ENCODE data around the gene NOS1AP. TPM values are rescaled to one million over a fixed set of nuclear protein-coding genes. Genes with fewer than 3 reads are reported as not detected.
"Not testable (repeated sequence)": the region's sequence is repeated elsewhere in the genome, so short reads cannot be mapped to it uniquely, and the experiment has no call there.

Gene NOS1AP
- total and polyA plus RNA-seq, 5 donors = 0.86 to 4.5 (median 4.1) TPM

GRCh38 chr1:162196387-162196786, 126.9 kb downstream of the NOS1AP start:
- WGBS = 79% methylated on average over 4 of the region's 4 CpGs
- DNase-seq = no peak
- H3K27ac ChIP-seq (ENCODE audit: low read length) = no peak overlapping the region
- no peaks in the 10 kb centered on the region for H3K27me3 ChIP-seq (ENCODE audit: control insufficient read depth, insufficient read depth)
- no peak overlapping the region for H3K4me3 ChIP-seq (ENCODE audit: low read length)
- no peak for ATAC-seq
- H3K4me1 ChIP-seq (ENCODE audit: control insufficient read depth, insufficient read depth, low read length) = peaks cover 14% of the 10 kb centered on the region
- H3K9me3 ChIP-seq (ENCODE audit: control insufficient read depth, low read length) = no peaks in the 10 kb centered on the region
- intact Hi-C loops (cut with DNase I) = no loop called here

GRCh38 chr1:162197041-162197531, 127.6 kb downstream of the NOS1AP start:
- intact Hi-C loops (cut with DNase I) = no loop called here
- no peak overlapping the region for H3K27ac ChIP-seq (ENCODE audit: low read length)
- no peaks in the 10 kb centered on the region for H3K9me3 ChIP-seq (ENCODE audit: control insufficient read depth, low read length)
- ATAC-seq = no peak
- no peaks in the 10 kb centered on the region for H3K27me3 ChIP-seq (ENCODE audit: control insufficient read depth, insufficient read depth)
- H3K4me1 ChIP-seq (ENCODE audit: control insufficient read depth, insufficient read depth, low read length) = peaks cover 11% of the 10 kb centered on the region
- WGBS = 84% methylated on average over 8 of the region's 8 CpGs
- no peak overlapping the region for H3K4me3 ChIP-seq (ENCODE audit: low read length)
- no peak for DNase-seq

DNA sequence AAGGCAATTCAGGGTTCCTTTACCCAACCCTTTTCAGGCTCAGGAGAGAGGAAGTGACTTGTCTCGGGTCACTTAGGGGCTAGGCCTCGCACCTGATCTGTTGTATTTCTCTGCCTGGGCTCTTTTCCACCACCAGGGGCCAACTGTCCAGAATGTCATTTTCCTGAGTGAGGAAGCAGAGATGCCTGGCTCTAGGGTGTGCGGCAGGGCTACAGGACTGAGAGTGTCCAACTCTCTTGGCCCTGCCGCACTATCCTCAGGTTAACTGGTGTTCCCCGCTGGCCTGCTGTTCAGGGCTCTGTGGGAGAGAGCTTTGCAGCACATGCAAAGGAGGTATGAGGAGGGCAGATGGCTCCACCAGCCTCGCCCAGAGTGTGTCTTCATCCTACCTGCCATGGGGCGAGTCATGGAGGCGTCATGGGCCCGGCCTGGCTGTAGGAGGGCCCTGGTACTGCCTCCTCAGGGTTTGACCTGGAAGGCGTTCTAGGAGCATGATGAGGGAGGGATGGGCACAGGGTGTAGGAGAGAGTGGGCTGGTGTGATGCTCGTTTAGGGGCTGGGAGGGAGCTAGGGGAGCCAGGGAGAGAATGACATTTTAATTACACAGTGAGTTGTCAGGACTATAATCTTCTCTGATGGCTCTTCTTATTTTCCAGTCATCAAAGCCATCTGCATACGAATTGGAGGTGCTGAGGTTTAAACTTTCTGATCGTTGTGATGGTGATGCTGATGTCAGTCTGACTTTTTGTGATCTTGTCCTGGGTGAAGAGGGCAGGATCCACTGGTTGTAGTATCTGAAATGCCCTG, 128.3 kb downstream of the NOS1AP start:
- intact Hi-C loops (cut with DNase I) = no loop called here
- WGBS = 84% methylated on average over 13 of the region's 13 CpGs
- no peak overlapping the region for H3K4me3 ChIP-seq (ENCODE audit: low read length)
- no peak for ATAC-seq
- no peaks in the 10 kb centered on the region for H3K9me3 ChIP-seq (ENCODE audit: control insufficient read depth, low read length)
- no peak overlapping the region for H3K27ac ChIP-seq (ENCODE audit: low read length)
- no peaks in the 10 kb centered on the region for H3K27me3 ChIP-seq (ENCODE audit: control insufficient read depth, insufficient read depth)
- DNase-seq = no peak
- peaks cover 8% of the 10 kb centered on the region for H3K4me1 ChIP-seq (ENCODE audit: control insufficient read depth, insufficient read depth, low read length)

DNA sequence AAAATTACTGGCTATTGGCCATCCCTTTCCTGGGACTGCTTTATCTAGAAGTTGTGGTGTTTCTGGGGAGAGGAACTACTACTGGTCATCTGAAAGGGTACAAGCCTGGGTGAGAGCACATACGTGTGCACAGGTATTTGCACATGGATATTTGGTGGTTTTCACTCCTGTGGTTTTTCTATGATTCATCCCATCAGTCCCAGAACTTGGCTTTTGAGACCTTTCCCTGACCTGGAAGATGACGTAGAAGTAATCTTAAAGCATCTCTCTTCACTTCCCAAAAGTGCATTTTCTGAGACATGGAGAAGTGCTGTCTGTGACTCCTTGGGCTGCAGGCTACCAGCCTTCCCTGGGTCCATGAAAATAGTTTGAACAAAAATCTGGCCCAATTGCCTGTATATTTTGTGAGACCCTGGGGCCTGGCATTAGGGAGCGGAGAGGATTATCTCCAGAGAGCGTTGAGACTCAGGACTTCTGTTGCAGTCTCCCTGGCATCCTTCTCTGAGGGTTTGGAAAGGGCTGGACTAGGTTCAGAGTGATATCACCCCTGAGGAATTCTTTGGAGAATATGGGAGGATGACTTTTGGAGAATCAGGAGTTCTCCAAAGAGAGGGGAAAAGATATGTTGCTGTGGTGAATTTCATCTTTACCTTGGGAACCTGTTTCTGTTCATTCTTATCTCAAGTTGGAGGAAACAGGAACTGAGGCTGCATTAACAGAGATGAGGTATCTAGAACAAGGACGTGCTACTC, 130.8 kb downstream of the NOS1AP start:
- no peak for ATAC-seq
- intact Hi-C loops (cut with DNase I) = no loop called here
- Histone ChIP-seq H3K9me3 (ENCODE audit: control insufficient read depth, low read length) (no peaks in the 10 kb centered on the region), H3K27me3 (ENCODE audit: control insufficient read depth, insufficient read depth) (no peaks in the 10 kb centered on the region), H3K27ac (ENCODE audit: low read length) (no peak overlapping the region), H3K4me3 (ENCODE audit: low read length) (no peak overlapping the region), H3K4me1 (ENCODE audit: control insufficient read depth, insufficient read depth, low read length) (peaks cover 6% of the 10 kb centered on the region)
- WGBS = 69% methylated on average over 5 of the region's 5 CpGs
- no peak for DNase-seq

DNA sequence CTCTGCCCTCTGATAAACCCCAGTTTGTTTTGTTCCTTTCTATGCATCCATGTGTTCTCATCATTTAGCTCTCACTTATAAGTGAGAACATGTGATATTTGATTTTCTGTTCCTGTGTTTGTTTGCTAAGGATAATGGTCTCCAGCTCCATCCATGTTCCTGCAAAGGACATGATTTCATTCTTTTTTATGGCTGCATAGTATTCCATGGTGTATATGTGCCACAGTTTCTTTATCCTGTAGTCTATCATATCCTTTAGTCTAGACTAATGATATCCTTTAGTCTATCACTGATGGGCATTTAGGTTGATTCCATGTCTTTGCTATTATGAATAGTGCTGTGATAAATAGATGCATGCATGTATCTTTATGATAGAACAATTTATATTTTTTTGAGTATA, 131.6 kb downstream of the NOS1AP start:
- H3K4me1 ChIP-seq (ENCODE audit: control insufficient read depth, insufficient read depth, low read length); DNase-seq; H3K27ac ChIP-seq (ENCODE audit: low read length); intact Hi-C loops (cut with DNase I); H3K4me3 ChIP-seq (ENCODE audit: low read length); H3K9me3 ChIP-seq (ENCODE audit: control insufficient read depth, low read length); ATAC-seq; H3K27me3 ChIP-seq (ENCODE audit: control insufficient read depth, insufficient read depth): not testable (repeated sequence)

- Histone ChIP-seq H3K9me3 (ENCODE audit: control insufficient read depth, low read length) (no peaks in the 10 kb centered on the region), H3K4me3 (ENCODE audit: low read length) (no peak overlapping the region), H3K4me1 (ENCODE audit: control insufficient read depth, insufficient read depth, low read length) (peaks cover 4% of the 10 kb centered on the region), H3K27ac (ENCODE audit: low read length) (no peak overlapping the region), H3K27me3 (ENCODE audit: control insufficient read depth, insufficient read depth) (no peaks in the 10 kb centered on the region)
- WGBS = 61% methylated on average over 7 of the region's 7 CpGs
- DNase-seq (no peak), ATAC-seq (no peak)
- intact Hi-C loops (cut with DNase I) = no loop called here
These were observed 134.8 kb downstream of the NOS1AP start for GRCh38 chr1:162204129-162204822.

- H3K9me3 ChIP-seq (ENCODE audit: control insufficient read depth, low read length) = no peaks in the 10 kb centered on the region
- H3K4me3 ChIP-seq (ENCODE audit: low read length) = no peak overlapping the region
- WGBS = 67% methylated on average over 1 of the region's 1 CpG
- no peak overlapping the region for H3K27ac ChIP-seq (ENCODE audit: low read length)
- DNase-seq (no peak), ATAC-seq (no peak)
- no peaks in the 10 kb centered on the region for H3K27me3 ChIP-seq (ENCODE audit: control insufficient read depth, insufficient read depth)
- intact Hi-C loops (cut with DNase I) = no loop called here
- peaks cover 4% of the 10 kb centered on the region for H3K4me1 ChIP-seq (ENCODE audit: control insufficient read depth, insufficient read depth, low read length)
These were observed 135.3 kb downstream of the NOS1AP start for GRCh38 chr1:162204823-162205155.

GRCh38 chr1:162206300-162206699, 136.8 kb downstream of the NOS1AP start:
- DNase-seq = no peak
- no peak overlapping the region for H3K27ac ChIP-seq (ENCODE audit: low read length)
- no peak for ATAC-seq
- 89% methylated on average over 1 of the region's 1 CpG for WGBS
- peaks cover 4% of the 10 kb centered on the region for H3K4me1 ChIP-seq (ENCODE audit: control insufficient read depth, insufficient read depth, low read length)
- no peak overlapping the region for H3K4me3 ChIP-seq (ENCODE audit: low read length)
- intact Hi-C loops (cut with DNase I) = no loop called here
- no peaks in the 10 kb centered on the region for H3K9me3 ChIP-seq (ENCODE audit: control insufficient read depth, low read length)
- H3K27me3 ChIP-seq (ENCODE audit: control insufficient read depth, insufficient read depth) = no peaks in the 10 kb centered on the region

- Histone ChIP-seq H3K27me3 (ENCODE audit: control insufficient read depth, insufficient read depth) (no peaks in the 10 kb centered on the region), H3K9me3 (ENCODE audit: control insufficient read depth, low read length) (no peaks in the 10 kb centered on the region), H3K27ac (ENCODE audit: low read length) (no peak overlapping the region), H3K4me1 (ENCODE audit: control insufficient read depth, insufficient read depth, low read length) (peaks cover 5% of the 10 kb centered on the region), H3K4me3 (ENCODE audit: low read length) (no peak overlapping the region)
- ATAC-seq (peak; percentile 65 to 82), DNase-seq (peak in 2 of 3 donors; percentile 32 to 56)
- WGBS = 37% methylated on average over 12 of the region's 12 CpGs
- intact Hi-C loops (cut with DNase I) = no loop called here
These were observed 137.5 kb downstream of the NOS1AP start for GRCh38 chr1:162206749-162207635.

DNA sequence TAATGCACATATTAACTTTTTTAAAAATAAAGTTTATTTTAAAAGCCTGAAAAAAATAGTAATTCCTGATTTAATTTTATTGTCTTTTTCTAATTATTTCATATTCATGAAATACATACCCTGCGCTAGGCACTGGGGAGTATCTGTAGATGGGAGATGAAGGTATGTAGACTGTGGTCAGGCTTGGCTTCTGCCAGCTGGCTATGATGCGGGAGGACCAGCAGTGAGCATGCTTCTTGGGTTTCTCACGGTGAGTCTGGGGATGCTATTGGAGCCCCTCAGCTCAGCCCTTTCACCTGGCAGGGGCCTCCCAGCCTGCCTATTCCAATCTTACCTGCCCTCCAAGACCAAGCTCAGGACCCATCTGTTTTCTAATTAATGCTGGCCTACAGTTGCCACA, 138.4 kb downstream of the NOS1AP start:
- peaks cover 12% of the 10 kb centered on the region for H3K4me1 ChIP-seq (ENCODE audit: control insufficient read depth, insufficient read depth, low read length)
- WGBS = 97% methylated on average over 3 of the region's 3 CpGs
- intact Hi-C loops (cut with DNase I) = no loop called here
- no peak for ATAC-seq
- no peak overlapping the region for H3K27ac ChIP-seq (ENCODE audit: low read length)
- DNase-seq = no peak
- H3K9me3 ChIP-seq (ENCODE audit: control insufficient read depth, low read length) = no peaks in the 10 kb centered on the region
- H3K27me3 ChIP-seq (ENCODE audit: control insufficient read depth, insufficient read depth) = no peaks in the 10 kb centered on the region
- H3K4me3 ChIP-seq (ENCODE audit: low read length) = no peak overlapping the region

Measured in right cardiac atrium (tissue), 5 donors.